Suprapubic skin (tissue), 4 donors: Measurements from ENCODE around the gene OTOG. TPM values are rescaled to one million over a fixed set of nuclear protein-coding genes. Genes with fewer than 3 reads are reported as not detected.

Experiments used
- DNase-seq, 2 donors: peaks; one replicate each; pipeline ENCODE4 v3.0.0-alpha.2; 2019; ENCODE audit warnings: low spot score in 2 of 2
- H3K27ac ChIP-seq: fragments of 200-600 bp; sonication (generic); one replicate; pipeline ENCODE4 v1.5.1; 2019
- H3K27me3 ChIP-seq: fragments of 200-600 bp; sonication (generic); one replicate; pipeline ENCODE4 v1.5.1; 2019
- H3K36me3 ChIP-seq: fragments of 200-600 bp; sonication (generic); one replicate; pipeline ENCODE4 v1.5.1; 2019
- H3K4me1 ChIP-seq: fragments of 200-600 bp; sonication (generic); one replicate; pipeline ENCODE4 v1.5.1; 2019
- H3K4me3 ChIP-seq: fragments of 200-600 bp; sonication (generic); one replicate; pipeline ENCODE4 v1.5.1; 2019; ENCODE audit warnings: mild to moderate bottlenecking
- H3K9me3 ChIP-seq: fragments of 200-600 bp; sonication (generic); one replicate; pipeline ENCODE4 v1.5.1; 2019
- CTCF ChIP-seq, 2 donors: fragments of 200-600 bp in 1 of 2; fragments of 450-650 bp in 1 of 2; sonication (generic) in 1 of 2; IDR thresholded peaks; one replicate each; pipeline ENCODE4 v1.5.1; 2016 to 2019; ENCODE audit warnings: antibody characterized with exemption in 2 of 2, mild to moderate bottlenecking in 1 of 2, moderate library complexity in 1 of 2
- EP300 ChIP-seq: sonication (generic); formaldehyde crosslinking; IDR thresholded peaks from one replicate; pipeline ENCODE4 v1.6.1; 2017; ENCODE audit warnings: antibody characterized with exemption
- POLR2A ChIP-seq, 2 donors: fragments of 450-650 bp; IDR thresholded peaks; one replicate each; pipeline ENCODE4 v1.6.1; 2017; ENCODE audit warnings: antibody characterized with exemption in 2 of 2, mild to moderate bottlenecking in 2 of 2, moderate library complexity in 2 of 2
- POLR2AphosphoS5 ChIP-seq, 3 donors: sonication (generic); formaldehyde crosslinking; IDR thresholded peaks; one replicate each; pipeline ENCODE4 v1.6.1; 2017; ENCODE audit warnings: antibody characterized with exemption in 3 of 3
- WGBS: methylation state at CpG from one replicate; pipeline ENCODE4 v1.1.5; 2018; 5-methylcytosine and 5-hydroxymethylcytosine counted together
- total RNA-seq, 4 donors: library from RNA; depleted of rRNA; stranded (reverse); fragments of >200 nt; gene quantifications; one replicate each; pipeline ENCODE4 v1.1.0, GENCODE V29; 2016

OTOG gene
- total RNA-seq, 4 donors from 2014 or later, result not detected

GRCh38 chr11:17544181-17544622 is 2.9 kb upstream of the OTOG start, which contains the start of gene USH1C:
Gene USH1C (minus strand): TSS chr11:17544416. CDS start chr11:17544307, 109 bp downstream.
- H3K4me3 ChIP-seq, result peak within 1 kb of the TSS; percentile 20
- H3K36me3 ChIP-seq, result no peaks in the 10 kb centered on the region
- H3K27me3 ChIP-seq, result peaks cover 51% of the 10 kb centered on the region
- H3K9me3 ChIP-seq, result no peaks in the 10 kb centered on the region
- 38% methylated on average over 1 of the region's 32 CpGs for WGBS
- TF ChIP-seq EP300 (no peak), CTCF (IDR thresholded peaks at IDR 0.05) (no peak), POLR2A (IDR thresholded peaks at IDR 0.05) (no peak), POLR2AphosphoS5 (IDR thresholded peaks at IDR 0.05) (no peak)
- H3K27ac ChIP-seq, result no peak within 1 kb of the TSS
- no peak for DNase-seq
- H3K4me1 ChIP-seq, result peaks cover 6% of the 10 kb centered on the region

- H3K27ac ChIP-seq, result no peak overlapping the region
- peaks cover 6% of the 10 kb centered on the region for H3K4me1 ChIP-seq
- no peak overlapping the region for H3K4me3 ChIP-seq
- no peak for TF ChIP-seq POLR2AphosphoS5 (IDR thresholded peaks at IDR 0.05)
- no peak for TF ChIP-seq POLR2A (IDR thresholded peaks at IDR 0.05)
- TF ChIP-seq CTCF (IDR thresholded peaks at IDR 0.05), result no peak
- no peak for TF ChIP-seq EP300
- 91% methylated on average over 2 of the region's 2 CpGs for WGBS
- DNase-seq, result no peak
- H3K9me3 ChIP-seq, result no peaks in the 10 kb centered on the region
- peaks cover 56% of the 10 kb centered on the region for H3K27me3 ChIP-seq
- H3K36me3 ChIP-seq, result no peaks in the 10 kb centered on the region
Measured at GRCh38 chr11:17546240-17546639, 819 bp upstream of the OTOG start.

- H3K4me3 ChIP-seq, result no peak overlapping the region
- no peak for DNase-seq
- no peaks in the 10 kb centered on the region for H3K9me3 ChIP-seq
- TF ChIP-seq POLR2AphosphoS5 (IDR thresholded peaks at IDR 0.05), result no peak
- no peak for TF ChIP-seq CTCF (IDR thresholded peaks at IDR 0.05)
- TF ChIP-seq EP300, result no peak
- TF ChIP-seq POLR2A (IDR thresholded peaks at IDR 0.05), result no peak
- peaks cover 6% of the 10 kb centered on the region for H3K4me1 ChIP-seq
- no peaks in the 10 kb centered on the region for H3K36me3 ChIP-seq
- peaks cover 60% of the 10 kb centered on the region for H3K27me3 ChIP-seq
- 43% methylated on average over 9 of the region's 9 CpGs for WGBS
- no peak overlapping the region for H3K27ac ChIP-seq
Measured at GRCh38 chr11:17547932-17548331, 873 bp downstream of the OTOG start.

GRCh38 chr11:17548444-17548843 is 1.4 kb downstream of the OTOG start:
- Histone ChIP-seq H3K36me3 (no peaks in the 10 kb centered on the region), H3K27me3 (peaks cover 56% of the 10 kb centered on the region), H3K27ac (no peak overlapping the region), H3K4me1 (peaks cover 6% of the 10 kb centered on the region), H3K4me3 (no peak overlapping the region), H3K9me3 (no peaks in the 10 kb centered on the region)
- peak in 1 of 2 donors; percentile 23 for DNase-seq
- WGBS, result 70% methylated on average over 6 of the region's 6 CpGs
- TF ChIP-seq POLR2A (IDR thresholded peaks at IDR 0.05) (no peak), POLR2AphosphoS5 (IDR thresholded peaks at IDR 0.05) (no peak), EP300 (no peak), CTCF (IDR thresholded peaks at IDR 0.05) (no peak)

- Histone ChIP-seq H3K4me1 (no peaks in the 10 kb centered on the region), H3K27me3 (peaks cover 37% of the 10 kb centered on the region), H3K27ac (no peak overlapping the region), H3K9me3 (no peaks in the 10 kb centered on the region), H3K4me3 (no peak overlapping the region), H3K36me3 (no peaks in the 10 kb centered on the region)
- no peak for TF ChIP-seq EP300
- no peak for TF ChIP-seq POLR2A (IDR thresholded peaks at IDR 0.05)
- TF ChIP-seq CTCF (IDR thresholded peaks at IDR 0.05), result no peak
- TF ChIP-seq POLR2AphosphoS5 (IDR thresholded peaks at IDR 0.05), result no peak
- 64% methylated on average over 11 of the region's 12 CpGs for whole genome bisulfite sequencing
- DNase-seq, result no peak
Measured at GRCh38 chr11:17550450-17551346, 3.6 kb downstream of the OTOG start.
